GM19452 (cell line): ENCODE results near the gene CEP192.
"Not testable (repeated sequence)": the region's sequence is repeated elsewhere in the genome, so short reads cannot be mapped to it uniquely, and the experiment has no call there.

Experiments used
- ATAC-seq: cut with Tn5 transposase; IDR thresholded peaks from one replicate; pipeline ENCODE4 v1.9.1; 2021; ENCODE audit not compliant: unreplicated experiment

CEP192 gene

GRCh38 chr18:12990967-12991820, at the start of gene CEP192:
CEP192 (plus strand) TSS chr18:12991362; CDS start chr18:12999425, 8,063 bp downstream.
- peak; percentile 76 for ATAC-seq

GRCh38 chr18:12943215-12943614, 47.9 kb upstream of the CEP192 start:
- no peak for ATAC-seq

- no peak for ATAC-seq
Observed at GRCh38 chr18:12944709-12945108, 46.5 kb upstream of the CEP192 start.

- no peak for ATAC-seq
Observed at GRCh38 chr18:12946549-12947284, 44.4 kb upstream of the CEP192 start.

GRCh38 chr18:12947285-12948049, 43.7 kb upstream of the CEP192 start, which contains the start of gene SEH1L:
SEH1L (plus strand) TSS chr18:12948011; CDS start chr18:12948122, 111 bp downstream.
- ATAC-seq, result peak; percentile 76

- peak; percentile 64 for ATAC-seq
Observed at GRCh38 chr18:12948050-12948804, 42.9 kb upstream of the CEP192 start.

- no peak for ATAC-seq
Observed at GRCh38 chr18:12958478-12958877, 32.7 kb upstream of the CEP192 start.

- no peak for ATAC-seq
Observed at GRCh38 chr18:12960395-12960794, 30.8 kb upstream of the CEP192 start.

- ATAC-seq, result no peak
Observed at GRCh38 chr18:12960853-12961397, 30.2 kb upstream of the CEP192 start.

GRCh38 chr18:12963069-12963468, 28.1 kb upstream of the CEP192 start:
- ATAC-seq, result no peak

- ATAC-seq, result no peak
Observed at GRCh38 chr18:12968115-12968514, 23.0 kb upstream of the CEP192 start.

GRCh38 chr18:12968619-12969018, 22.5 kb upstream of the CEP192 start:
- no peak for ATAC-seq

- no peak for ATAC-seq
Observed at GRCh38 chr18:12973562-12974213, 17.5 kb upstream of the CEP192 start.

GRCh38 chr18:12975488-12975887, 15.7 kb upstream of the CEP192 start:
- ATAC-seq, result no peak

- ATAC-seq, result no peak
Observed at GRCh38 chr18:12976305-12976704, 14.9 kb upstream of the CEP192 start.

- not testable (repeated sequence) for ATAC-seq
Observed at GRCh38 chr18:12980065-12980464, 11.1 kb upstream of the CEP192 start.

- ATAC-seq, result no peak
Observed at GRCh38 chr18:12989397-12990122, 1.6 kb upstream of the CEP192 start.

- ATAC-seq, result no peak
Observed at GRCh38 chr18:12990123-12990475, 1.1 kb upstream of the CEP192 start.

GRCh38 chr18:12990641-12990966, 558 bp upstream of the CEP192 start:
- ATAC-seq, result peak; percentile 3
